ENCODE data around the gene ARHGAP10.

Gene ARHGAP10

GRCh38 chr4:147923854-147924253 is 192.0 kb downstream of the ARHGAP10 start:
- H3K27ac ChIP-seq (ENCODE audit: low read length) = no peak overlapping the region
- DNase-seq (no peak), ATAC-seq (ENCODE audit: insufficient read depth, low read depth) (no peak)
- no peaks in the 10 kb centered on the region for H3K9me3 ChIP-seq (ENCODE audit: insufficient read depth, low read length, severe bottlenecking)
- no peak overlapping the region for H2AFZ ChIP-seq (ENCODE audit: low read depth, low read length)
- H3K36me3 ChIP-seq (ENCODE audit: insufficient read depth, low read length) = no peaks in the 10 kb centered on the region
- no peaks in the 10 kb centered on the region for H4K20me1 ChIP-seq (ENCODE audit: insufficient read depth, low read length)
- no peak overlapping the region for H3K4me2 ChIP-seq (ENCODE audit: insufficient read depth, low read length)
- no peak overlapping the region for H3K9ac ChIP-seq (ENCODE audit: low read depth, low read length)
- H3K4me3 ChIP-seq (ENCODE audit: low read depth in 1 of 2, low read length in 2 of 2) = no peak overlapping the region
- TF ChIP-seq EZH2 (IDR thresholded peaks at IDR 0.05; ENCODE audit: borderline replicate concordance, low read depth, low read length, severe bottlenecking) = no peak
- TF ChIP-seq CTCF (IDR thresholded peaks at IDR 0.05; ENCODE audit: borderline replicate concordance, extremely low read depth, low read length, poor library complexity, severe bottlenecking) = no peak
- no peaks in the 10 kb centered on the region for H3K4me1 ChIP-seq (ENCODE audit: insufficient read depth, low read length)
- H3K27me3 ChIP-seq (ENCODE audit: insufficient read depth, low read length, poor library complexity) = no peaks in the 10 kb centered on the region
- no peaks in the 10 kb centered on the region for H3K79me2 ChIP-seq (ENCODE audit: insufficient read depth, low read length)

GRCh38 chr4:147924604-147925412 is 192.9 kb downstream of the ARHGAP10 start:
- H3K4me1 ChIP-seq (ENCODE audit: insufficient read depth, low read length) = no peaks in the 10 kb centered on the region
- DNase-seq (no peak), ATAC-seq (ENCODE audit: insufficient read depth, low read depth) (no peak)

DNA sequence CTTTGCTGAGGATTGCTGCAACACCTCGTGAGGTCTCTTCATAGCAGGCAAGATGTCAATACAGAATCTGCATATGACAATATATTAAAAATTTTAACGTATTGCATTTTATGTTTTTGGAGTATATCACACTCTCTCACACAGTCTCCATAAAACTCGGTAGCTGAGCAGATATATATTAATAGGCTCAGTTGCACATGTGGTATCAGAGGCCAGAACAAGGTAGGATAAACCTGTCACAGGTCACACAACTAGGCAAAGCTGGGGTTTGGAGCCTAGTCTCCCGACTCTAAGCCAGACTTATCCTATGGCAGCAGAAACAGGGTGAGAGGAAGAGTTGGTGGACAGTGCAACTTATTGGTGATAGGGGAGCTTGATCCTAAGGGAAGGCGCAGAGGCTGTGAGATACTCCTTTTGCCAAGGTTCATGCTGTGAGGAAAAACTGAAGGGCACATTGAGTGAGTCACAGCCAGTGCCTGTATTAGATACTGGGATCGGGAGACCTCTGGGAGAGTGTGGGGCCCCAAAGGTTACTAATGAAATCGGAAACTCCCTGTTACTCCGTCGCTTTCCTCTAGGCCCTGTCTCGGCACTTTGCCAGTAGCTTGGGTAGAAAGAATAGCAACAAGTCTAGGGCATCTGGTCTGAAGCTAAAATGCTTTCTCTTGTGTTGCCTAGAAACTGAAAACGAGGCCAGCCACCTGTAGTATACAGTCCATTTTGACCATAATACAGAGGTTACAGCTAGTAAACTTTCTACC is 195.7 kb downstream of the ARHGAP10 start:
- Histone ChIP-seq H3K4me2 (ENCODE audit: insufficient read depth, low read length) (no peak overlapping the region), H3K27ac (ENCODE audit: low read length) (no peak overlapping the region), H3K9me3 (ENCODE audit: insufficient read depth, low read length, severe bottlenecking) (no peaks in the 10 kb centered on the region), H3K4me1 (ENCODE audit: insufficient read depth, low read length) (no peaks in the 10 kb centered on the region), H3K4me3 (ENCODE audit: low read depth in 1 of 2, low read length in 2 of 2) (no peak overlapping the region), H4K20me1 (ENCODE audit: insufficient read depth, low read length) (no peaks in the 10 kb centered on the region), H3K36me3 (ENCODE audit: insufficient read depth, low read length) (no peaks in the 10 kb centered on the region), H3K79me2 (ENCODE audit: insufficient read depth, low read length) (no peaks in the 10 kb centered on the region), H2AFZ (ENCODE audit: low read depth, low read length) (no peak overlapping the region), H3K27me3 (ENCODE audit: insufficient read depth, low read length, poor library complexity) (no peaks in the 10 kb centered on the region), H3K9ac (ENCODE audit: low read depth, low read length) (no peak overlapping the region)
- DNase-seq (no peak), ATAC-seq (ENCODE audit: insufficient read depth, low read depth) (no peak)
- no peak for TF ChIP-seq CTCF (IDR thresholded peaks at IDR 0.05; ENCODE audit: borderline replicate concordance, extremely low read depth, low read length, poor library complexity, severe bottlenecking)
- TF ChIP-seq EZH2 (IDR thresholded peaks at IDR 0.05; ENCODE audit: borderline replicate concordance, low read depth, low read length, severe bottlenecking) = no peak

More at GRCh38 chr4:147924604-147925412, 192.9 kb downstream of the ARHGAP10 start:
- Histone ChIP-seq H3K4me2 (ENCODE audit: insufficient read depth, low read length) (no peak overlapping the region), H3K9ac (ENCODE audit: low read depth, low read length) (no peak overlapping the region), H3K4me3 (ENCODE audit: low read depth in 1 of 2, low read length in 2 of 2) (no peak overlapping the region), H4K20me1 (ENCODE audit: insufficient read depth, low read length) (no peaks in the 10 kb centered on the region), H3K27ac (ENCODE audit: low read length) (no peak overlapping the region), H3K79me2 (ENCODE audit: insufficient read depth, low read length) (no peaks in the 10 kb centered on the region), H3K9me3 (ENCODE audit: insufficient read depth, low read length, severe bottlenecking) (no peaks in the 10 kb centered on the region), H3K27me3 (ENCODE audit: insufficient read depth, low read length, poor library complexity) (no peaks in the 10 kb centered on the region), H3K36me3 (ENCODE audit: insufficient read depth, low read length) (no peaks in the 10 kb centered on the region), H2AFZ (ENCODE audit: low read depth, low read length) (no peak overlapping the region)
- TF ChIP-seq EZH2 (IDR thresholded peaks at IDR 0.05; ENCODE audit: borderline replicate concordance, low read depth, low read length, severe bottlenecking) (no peak), CTCF (IDR thresholded peaks at IDR 0.05; ENCODE audit: borderline replicate concordance, extremely low read depth, low read length, poor library complexity, severe bottlenecking) (peak; percentile 39)

Data from DND-41 (cell line).